Calu3 (cell line): ENCODE measurements around the gene CHD5. TPM values are rescaled to one million over a fixed set of nuclear protein-coding genes. Genes with fewer than 3 reads are reported as not detected.

Source experiments
- BruUV-seq: library from RNA; stranded (reverse); fragments of 400-500 nt; replicated peaks from 2 replicates; lab custom pipeline; 2021; lab: Mats Ljungman, UMichigan
- CTCF ChIA-PET: fragments of 300-600 bp; sonication (Branson Sonifier 250); formaldehyde crosslinking; loops from one replicate; lab custom pipeline; 2022; ENCODE audit warnings: antibody characterized with exemption; lab: Charles Lee
- DNase-seq: peaks from one replicate; pipeline ENCODE4 v3.0.0; 2022
- H3K27ac Mint-ChIP-seq: one replicate; pipeline ENCODE4 v1.8.0; 2022; ENCODE audit warnings: mixed read lengths; ENCODE audit not compliant: unreplicated experiment
- H3K27me3 Mint-ChIP-seq: one replicate; pipeline ENCODE4 v1.8.0; 2022; ENCODE audit warnings: mixed read lengths; ENCODE audit not compliant: unreplicated experiment
- H3K36me3 Mint-ChIP-seq: one replicate; pipeline ENCODE4 v1.8.0; 2022; ENCODE audit warnings: mild to moderate bottlenecking, moderate library complexity, mixed read lengths; ENCODE audit not compliant: insufficient read depth, unreplicated experiment
- H3K4me1 Mint-ChIP-seq: one replicate; pipeline ENCODE4 v1.8.0; 2022; ENCODE audit warnings: mild to moderate bottlenecking, low read depth, mixed read lengths; ENCODE audit not compliant: unreplicated experiment
- H3K4me3 Mint-ChIP-seq: one replicate; pipeline ENCODE4 v1.8.0; 2022; ENCODE audit warnings: mild to moderate bottlenecking, low read depth, moderate library complexity, mixed read lengths; ENCODE audit not compliant: unreplicated experiment
- H3K9me3 Mint-ChIP-seq: one replicate; pipeline ENCODE4 v1.8.0; 2022; ENCODE audit warnings: low read depth, mixed read lengths; ENCODE audit not compliant: unreplicated experiment
- intact Hi-C: fragments of 100-400 bp; cut with micrococcal nuclease; formaldehyde crosslinking; loops from one replicate; pipeline ENCODE4 v1.10.0; 2022; ENCODE audit not compliant: unreplicated experiment
- total RNA-seq: library from RNA; stranded (reverse); gene quantifications from 2 replicates; pipeline ENCODE4 v1.2.3, GENCODE V29; 2022
- TF ChIP-seq, protein P1 (sequence below): fragments of 200-600 bp; IDR thresholded peaks from one replicate; pipeline ENCODE4 v1.8.0; 2022; ENCODE audit warnings: antibody characterized with exemption; ENCODE audit not compliant: unreplicated experiment

Gene CHD5
- total RNA-seq, 1 experiment from 2014 or later: 0.28 TPM

DNA sequence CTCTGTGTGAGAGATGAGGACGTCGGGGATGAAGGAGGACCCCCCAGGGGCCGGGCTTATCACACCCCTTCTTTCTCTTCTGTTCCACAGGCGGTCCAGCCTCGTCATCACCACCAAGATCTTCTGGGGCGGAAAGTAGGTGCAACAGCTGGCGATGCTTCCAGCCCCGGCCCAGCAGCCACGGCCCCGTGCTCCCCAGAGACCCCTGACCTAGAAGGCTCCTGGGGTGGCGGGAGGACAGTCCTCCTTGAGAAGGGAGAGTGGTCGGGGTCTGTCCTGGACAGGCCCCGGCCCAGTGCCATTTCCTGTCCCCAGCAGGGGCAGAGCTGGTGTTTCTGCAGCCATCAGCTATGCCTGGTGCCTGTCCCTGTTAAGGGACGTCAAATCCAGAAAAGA, 92.7 kb downstream of the CHD5 start:
- Mint-ChIP-seq H3K4me1 (no peaks in the 10 kb centered on the region), H3K27me3 (peaks cover 53% of the 10 kb centered on the region), H3K27ac (no peak overlapping the region), H3K9me3 (no peaks in the 10 kb centered on the region), H3K36me3 (no peaks in the 10 kb centered on the region), H3K4me3 (no peak overlapping the region)
- BruUV-seq: no TSS peak
- TF ChIP-seq, protein P1, sequence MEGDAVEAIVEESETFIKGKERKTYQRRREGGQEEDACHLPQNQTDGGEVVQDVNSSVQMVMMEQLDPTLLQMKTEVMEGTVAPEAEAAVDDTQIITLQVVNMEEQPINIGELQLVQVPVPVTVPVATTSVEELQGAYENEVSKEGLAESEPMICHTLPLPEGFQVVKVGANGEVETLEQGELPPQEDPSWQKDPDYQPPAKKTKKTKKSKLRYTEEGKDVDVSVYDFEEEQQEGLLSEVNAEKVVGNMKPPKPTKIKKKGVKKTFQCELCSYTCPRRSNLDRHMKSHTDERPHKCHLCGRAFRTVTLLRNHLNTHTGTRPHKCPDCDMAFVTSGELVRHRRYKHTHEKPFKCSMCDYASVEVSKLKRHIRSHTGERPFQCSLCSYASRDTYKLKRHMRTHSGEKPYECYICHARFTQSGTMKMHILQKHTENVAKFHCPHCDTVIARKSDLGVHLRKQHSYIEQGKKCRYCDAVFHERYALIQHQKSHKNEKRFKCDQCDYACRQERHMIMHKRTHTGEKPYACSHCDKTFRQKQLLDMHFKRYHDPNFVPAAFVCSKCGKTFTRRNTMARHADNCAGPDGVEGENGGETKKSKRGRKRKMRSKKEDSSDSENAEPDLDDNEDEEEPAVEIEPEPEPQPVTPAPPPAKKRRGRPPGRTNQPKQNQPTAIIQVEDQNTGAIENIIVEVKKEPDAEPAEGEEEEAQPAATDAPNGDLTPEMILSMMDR: no peak
- DNase-seq: no peak
- intact Hi-C loops: no loop called here
- CTCF ChIA-PET: interaction anchor here (0.5 kb wide), 1 partner anchor 845 kb away, joined by 3 read pairs; no protein-coding TSS in a partner anchor

GRCh38 chr1:6086762-6087376, 93.3 kb downstream of the CHD5 start:
- TF ChIP-seq, protein P1: no peak
- no peak for DNase-seq
- intact Hi-C loops: no loop called here
- H3K27me3 Mint-ChIP-seq: peaks cover 48% of the 10 kb centered on the region
- no peak overlapping the region for H3K27ac Mint-ChIP-seq
- CTCF ChIA-PET: no interaction called here
- no peaks in the 10 kb centered on the region for H3K9me3 Mint-ChIP-seq
- no peak overlapping the region for H3K4me3 Mint-ChIP-seq
- BruUV-seq: no TSS peak
- no peaks in the 10 kb centered on the region for H3K36me3 Mint-ChIP-seq
- no peaks in the 10 kb centered on the region for H3K4me1 Mint-ChIP-seq

- Mint-ChIP-seq H3K36me3 (no peaks in the 10 kb centered on the region), H3K27ac (no peak overlapping the region), H3K4me3 (no peak overlapping the region), H3K9me3 (no peaks in the 10 kb centered on the region), H3K4me1 (no peaks in the 10 kb centered on the region), H3K27me3 (peaks cover 42% of the 10 kb centered on the region)
- TF ChIP-seq, protein P1: no peak
- intact Hi-C loops: no loop called here
- DNase-seq: no peak
- CTCF ChIA-PET: no interaction called here
- BruUV-seq: no TSS peak
Observed at GRCh38 chr1:6086358-6086757, 93.8 kb downstream of the CHD5 start.

DNA sequence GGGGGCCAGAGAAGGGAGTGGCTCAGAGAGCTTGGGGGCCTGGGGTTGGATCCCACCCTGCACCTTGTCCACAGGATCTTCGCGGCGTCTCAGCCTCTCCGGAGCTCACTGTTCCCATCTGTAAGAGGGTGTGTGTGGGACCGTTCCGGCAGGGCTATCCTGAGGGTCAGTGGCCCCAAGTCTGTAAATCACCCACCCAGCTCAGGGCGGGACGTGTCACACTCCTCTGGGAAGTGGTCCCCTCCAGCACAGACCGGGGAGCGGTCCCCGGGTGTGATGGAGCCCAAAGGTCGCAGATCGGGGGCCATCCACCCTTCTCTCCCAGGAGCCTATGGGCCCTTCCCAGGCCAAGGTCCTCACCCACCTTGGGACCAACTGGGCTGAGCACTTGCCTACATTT, 94.5 kb downstream of the CHD5 start:
- CTCF ChIA-PET: no interaction called here
- intact Hi-C loops: no loop called here
- H3K27ac Mint-ChIP-seq: no peak overlapping the region

More for the DNA sequence above, 94.5 kb downstream of the CHD5 start:
- TF ChIP-seq, protein P1: no peak
- no peak for DNase-seq
- BruUV-seq: no TSS peak
- H3K4me3 Mint-ChIP-seq: no peak overlapping the region
- no peaks in the 10 kb centered on the region for H3K9me3 Mint-ChIP-seq
- no peaks in the 10 kb centered on the region for H3K36me3 Mint-ChIP-seq
- no peaks in the 10 kb centered on the region for H3K4me1 Mint-ChIP-seq
- peaks cover 36% of the 10 kb centered on the region for H3K27me3 Mint-ChIP-seq
